Neural cell (in vitro differentiated cells): Measurements from ENCODE around the gene NCR3LG1. TPM values are rescaled to one million over a fixed set of nuclear protein-coding genes. Genes with fewer than 3 reads are reported as not detected.

Source experiments
- H2AFZ ChIP-seq: fragments of 200-600, 300-800 bp; sonication (generic), shearing (Covaris generic); 2 replicates; pipeline ENCODE4 v1.6.0; 2014; ENCODE audit warnings: low read depth, mild to moderate bottlenecking, antibody characterized with exemption, low read length, moderate library complexity
- H3F3A ChIP-seq: fragments of 200-600 bp; shearing (Covaris generic); 2 replicates; pipeline ENCODE4 v1.6.1; 2016; ENCODE audit warnings: mild to moderate bottlenecking, moderate library complexity, mixed read lengths, antibody characterized with exemption, low read length; ENCODE audit not compliant: insufficient read depth, poor library complexity, severe bottlenecking
- H3K27ac ChIP-seq: fragments of 200-600, 300-800 bp; sonication (generic), shearing (Covaris generic); 2 replicates; pipeline ENCODE4 v1.5.1; 2014; ENCODE audit warnings: mild to moderate bottlenecking, low read length, moderate library complexity
- H3K27me3 ChIP-seq: fragments of 300-800, 200-600 bp; sonication (generic), shearing (Covaris generic); 2 replicates; pipeline ENCODE4 v1.6.0; 2014; ENCODE audit warnings: mild to moderate bottlenecking, low read depth, low read length, moderate library complexity; ENCODE audit not compliant: insufficient read depth
- H3K36me3 ChIP-seq: fragments of 300-800, 200-600 bp; sonication (generic), shearing (Covaris generic); 2 replicates; pipeline ENCODE4 v1.5.1; 2014; ENCODE audit warnings: mild to moderate bottlenecking, antibody characterized with exemption, low read length, moderate library complexity; ENCODE audit not compliant: insufficient read depth
- H3K4me2 ChIP-seq: fragments of 300-800, 200-600 bp; sonication (generic), shearing (Covaris generic); 2 replicates; pipeline ENCODE4 v1.6.0; 2014; ENCODE audit warnings: mild to moderate bottlenecking, low read length
- H3K4me3 ChIP-seq: fragments of 300-800, 200-600 bp; sonication (generic), shearing (Covaris generic); 2 replicates; pipeline ENCODE4 v1.5.1; 2014; ENCODE audit warnings: mild to moderate bottlenecking, low read length, moderate library complexity
- H3K79me2 ChIP-seq: fragments of 200-600 bp; shearing (Covaris generic); replicated peaks from 2 replicates; pipeline ENCODE4 v1.6.0; 2014; ENCODE audit warnings: mild to moderate bottlenecking, low read length, moderate library complexity; ENCODE audit not compliant: insufficient read depth
- H3K9ac ChIP-seq: fragments of 300-800, 200-600 bp; sonication (generic), shearing (Covaris generic); 2 replicates; pipeline ENCODE4 v1.6.1; 2016; ENCODE audit warnings: mild to moderate bottlenecking, low read length, mixed read lengths
- H3K9me2 ChIP-seq: fragments of 200-600 bp; shearing (Covaris generic); 2 replicates; pipeline ENCODE4 v1.6.1; 2016; ENCODE audit warnings: mild to moderate bottlenecking, low read length, mixed read lengths; ENCODE audit not compliant: insufficient read depth
- H3K9me3 ChIP-seq: fragments of 200-600, 300-800 bp; sonication (generic), shearing (Covaris generic); 2 replicates; pipeline ENCODE4 v1.6.1; 2016; ENCODE audit warnings: mild to moderate bottlenecking, mixed run types, low read length, moderate library complexity, mixed read lengths
- H4K20me1 ChIP-seq: fragments of 200-600 bp; shearing (Covaris generic); 2 replicates; pipeline ENCODE4 v1.6.1; 2016; ENCODE audit warnings: mild to moderate bottlenecking, mixed run types; ENCODE audit not compliant: insufficient read depth
- EP300 ChIP-seq: fragments of 450-650 bp; conservative IDR thresholded peaks from 2 replicates; pipeline ENCODE4 v1.6.1; 2014; ENCODE audit warnings: antibody characterized with exemption, mild to moderate bottlenecking, moderate library complexity; ENCODE audit not compliant: poor library complexity, severe bottlenecking
- EZH2 ChIP-seq: fragments of 200-600, 300-800 bp; shearing (Covaris generic), sonication (generic); IDR thresholded peaks from 2 replicates; pipeline ENCODE4 v1.6.1; 2014; ENCODE audit warnings: antibody characterized with exemption, low read length, borderline replicate concordance, mild to moderate bottlenecking; ENCODE audit not compliant: insufficient read depth, poor library complexity, severe bottlenecking
- MXI1 ChIP-seq: fragments of 450-650 bp; conservative IDR thresholded peaks from 2 replicates; pipeline ENCODE4 v1.6.1; 2014; ENCODE audit warnings: antibody characterized with exemption, mild to moderate bottlenecking; ENCODE audit not compliant: poor library complexity, severe bottlenecking
- POLR2AphosphoS5 ChIP-seq: IDR thresholded peaks from 2 replicates; pipeline ENCODE4 v1.6.1; 2012
- RAD21 ChIP-seq: fragments of 450-650 bp; conservative IDR thresholded peaks from 2 replicates; pipeline ENCODE4 v1.6.1; 2014; ENCODE audit warnings: antibody characterized with exemption, mild to moderate bottlenecking, moderate library complexity
- REST ChIP-seq: IDR thresholded peaks from 2 replicates; pipeline ENCODE4 v1.6.1; 2012; ENCODE audit warnings: borderline replicate concordance
- SMC3 ChIP-seq: fragments of 450-650 bp; conservative IDR thresholded peaks from 2 replicates; pipeline ENCODE4 v1.6.1; 2014; ENCODE audit warnings: antibody characterized with exemption, mild to moderate bottlenecking, moderate library complexity; ENCODE audit not compliant: poor library complexity
- TAF1 ChIP-seq: IDR thresholded peaks from 2 replicates; pipeline ENCODE4 v1.6.1; 2012; ENCODE audit warnings: low read depth
- polyA plus RNA-seq: library from polyadenylated mRNA; depleted of rRNA; stranded (reverse); fragments of >200 nt; gene quantifications from 2 replicates; pipeline ENCODE4 v1.2.3, GENCODE V29; 2014
- TF ChIP-seq, protein P1 (sequence below): fragments of 450-650 bp; IDR thresholded peaks from 2 replicates; pipeline ENCODE4 v1.5.1; 2014; ENCODE audit warnings: antibody characterized with exemption, mild to moderate bottlenecking, moderate library complexity; ENCODE audit not compliant: poor library complexity, severe bottlenecking

Gene NCR3LG1
- polyA plus RNA-seq, 1 donor from 2014 or later, result 3.1 TPM

DNA sequence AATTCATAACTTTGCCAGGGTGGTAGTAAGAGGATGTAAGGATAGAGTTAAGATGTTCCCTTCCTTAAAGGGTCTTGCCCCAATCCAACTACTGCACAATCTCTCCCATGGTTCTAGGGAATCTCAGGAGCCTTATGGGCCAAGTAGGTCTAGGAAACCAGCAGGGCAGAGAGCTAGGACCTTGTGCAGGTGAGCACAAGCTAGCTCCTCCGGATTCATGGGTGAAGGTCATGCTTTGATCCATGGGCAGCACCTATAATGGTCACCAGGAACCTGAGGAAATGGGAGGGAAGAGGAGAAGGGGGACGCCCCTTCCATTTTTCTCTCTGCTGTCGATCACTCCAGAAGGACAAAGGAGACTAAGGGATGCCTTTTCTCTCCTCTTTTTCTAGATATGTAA lies 20.0 kb downstream of the NCR3LG1 start:
- Histone ChIP-seq H3K9me2 (no peaks in the 10 kb centered on the region), H3K4me3 (no peak overlapping the region), H3K36me3 (peaks cover 11% of the 10 kb centered on the region), H3K4me2 (no peak overlapping the region), H3K9me3 (peaks cover 43% of the 10 kb centered on the region), H4K20me1 (no peaks in the 10 kb centered on the region), H3F3A (no peaks in the 10 kb centered on the region), H3K9ac (no peak overlapping the region), H2AFZ (no peak overlapping the region), H3K27ac (no peak overlapping the region), H3K27me3 (no peaks in the 10 kb centered on the region), H3K79me2 (no peaks in the 10 kb centered on the region)
- TF ChIP-seq RAD21 (no peak), SMC3 (no peak), REST (no peak), EP300 (no peak), POLR2AphosphoS5 (no peak), TAF1 (no peak), EZH2 (no peak), MXI1 (no peak)
- TF ChIP-seq, protein P1, sequence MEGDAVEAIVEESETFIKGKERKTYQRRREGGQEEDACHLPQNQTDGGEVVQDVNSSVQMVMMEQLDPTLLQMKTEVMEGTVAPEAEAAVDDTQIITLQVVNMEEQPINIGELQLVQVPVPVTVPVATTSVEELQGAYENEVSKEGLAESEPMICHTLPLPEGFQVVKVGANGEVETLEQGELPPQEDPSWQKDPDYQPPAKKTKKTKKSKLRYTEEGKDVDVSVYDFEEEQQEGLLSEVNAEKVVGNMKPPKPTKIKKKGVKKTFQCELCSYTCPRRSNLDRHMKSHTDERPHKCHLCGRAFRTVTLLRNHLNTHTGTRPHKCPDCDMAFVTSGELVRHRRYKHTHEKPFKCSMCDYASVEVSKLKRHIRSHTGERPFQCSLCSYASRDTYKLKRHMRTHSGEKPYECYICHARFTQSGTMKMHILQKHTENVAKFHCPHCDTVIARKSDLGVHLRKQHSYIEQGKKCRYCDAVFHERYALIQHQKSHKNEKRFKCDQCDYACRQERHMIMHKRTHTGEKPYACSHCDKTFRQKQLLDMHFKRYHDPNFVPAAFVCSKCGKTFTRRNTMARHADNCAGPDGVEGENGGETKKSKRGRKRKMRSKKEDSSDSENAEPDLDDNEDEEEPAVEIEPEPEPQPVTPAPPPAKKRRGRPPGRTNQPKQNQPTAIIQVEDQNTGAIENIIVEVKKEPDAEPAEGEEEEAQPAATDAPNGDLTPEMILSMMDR, result no peak

- no peaks in the 10 kb centered on the region for H4K20me1 ChIP-seq
- H3K9me2 ChIP-seq, result no peaks in the 10 kb centered on the region
- H3K4me3 ChIP-seq, result no peak overlapping the region
- no peak overlapping the region for H3K4me2 ChIP-seq
- no peaks in the 10 kb centered on the region for H3F3A ChIP-seq
- no peaks in the 10 kb centered on the region for H3K79me2 ChIP-seq
- H3K27ac ChIP-seq, result no peak overlapping the region
- peaks cover 6% of the 10 kb centered on the region for H3K36me3 ChIP-seq
- no peak overlapping the region for H2AFZ ChIP-seq
- H3K27me3 ChIP-seq, result no peaks in the 10 kb centered on the region
- no peak overlapping the region for H3K9ac ChIP-seq
- H3K9me3 ChIP-seq, result peaks cover 23% of the 10 kb centered on the region
- TF ChIP-seq EP300, result no peak
- TF ChIP-seq, protein P1, result no peak
- no peak for TF ChIP-seq REST
- no peak for TF ChIP-seq SMC3
- TF ChIP-seq EZH2, result no peak
- no peak for TF ChIP-seq TAF1
- TF ChIP-seq MXI1, result no peak
- no peak for TF ChIP-seq RAD21
- TF ChIP-seq POLR2AphosphoS5, result no peak
Measured at GRCh38 chr11:17375547-17375946, 23.9 kb downstream of the NCR3LG1 start.
